LHCN-M2 (cell line): Measurements from ENCODE around the gene TBC1D19. TPM values are rescaled to one million over a fixed set of nuclear protein-coding genes. Genes with fewer than 3 reads are reported as not detected.
A peak's percentile ranks its signal among the peaks of the same experiment; 100 is the strongest.

Experiments
- DNase-seq: peaks from one replicate; pipeline ENCODE4 v3.0.0-alpha.2; 2012; ENCODE audit warnings: low read depth
- total RNA-seq: library from RNA; depleted of rRNA; stranded (reverse); fragments of >200 nt; gene quantifications from 2 replicates; pipeline ENCODE4 v1.2.3, GENCODE V29; 2014

The TBC1D19 gene
- total RNA-seq, 1 experiment from 2014 or later, result 86.3 TPM

- peak; percentile 89 for DNase-seq
Observed at GRCh38 chr4:26780539-26780938, 196.7 kb downstream of the TBC1D19 start.

- DNase-seq, result no peak
Observed at GRCh38 chr4:26782168-26782829, 198.4 kb downstream of the TBC1D19 start.

- DNase-seq, result no peak
Observed at GRCh38 chr4:26782830-26783202, 198.9 kb downstream of the TBC1D19 start.

- DNase-seq, result no peak
Observed at GRCh38 chr4:26784207-26784865, 200.5 kb downstream of the TBC1D19 start.

- no peak for DNase-seq
Observed at GRCh38 chr4:26785312-26785711, 201.4 kb downstream of the TBC1D19 start.

GRCh38 chr4:26785810-26786209 is 201.9 kb downstream of the TBC1D19 start:
- no peak for DNase-seq

- no peak for DNase-seq
Observed at GRCh38 chr4:26786916-26787315, 203.0 kb downstream of the TBC1D19 start.

- peak; percentile 83 for DNase-seq
Observed at GRCh38 chr4:26787461-26788340, 203.8 kb downstream of the TBC1D19 start.

GRCh38 chr4:26788341-26788733 is 204.5 kb downstream of the TBC1D19 start:
- no peak for DNase-seq

- DNase-seq, result peak; percentile 80
Observed at GRCh38 chr4:26789208-26789607, 205.3 kb downstream of the TBC1D19 start.

GRCh38 chr4:26791346-26791745 is 207.5 kb downstream of the TBC1D19 start:
- no peak for DNase-seq

- DNase-seq, result no peak
Observed at GRCh38 chr4:26792639-26793038, 208.8 kb downstream of the TBC1D19 start.

- DNase-seq, result no peak
Observed at GRCh38 chr4:26793735-26794134, 209.9 kb downstream of the TBC1D19 start.

GRCh38 chr4:26796081-26796480 is 212.2 kb downstream of the TBC1D19 start:
- DNase-seq, result no peak

GRCh38 chr4:26802790-26803189 is 218.9 kb downstream of the TBC1D19 start:
- no peak for DNase-seq

GRCh38 chr4:26803211-26803861 is 219.5 kb downstream of the TBC1D19 start:
- peak; percentile 96 for DNase-seq

- DNase-seq, result no peak
Observed at GRCh38 chr4:26804451-26804850, 220.6 kb downstream of the TBC1D19 start.

- DNase-seq, result no peak
Observed at GRCh38 chr4:26804925-26805324, 221.0 kb downstream of the TBC1D19 start.
